ENCODE data around the gene CNTN4. TPM values are rescaled to one million over a fixed set of nuclear protein-coding genes. Genes with fewer than 3 reads are reported as not detected.

The CNTN4 gene
- total and polyA plus RNA-seq, 2 experiments from 2014 or later: 0.91 to 4.0 TPM

DNA sequence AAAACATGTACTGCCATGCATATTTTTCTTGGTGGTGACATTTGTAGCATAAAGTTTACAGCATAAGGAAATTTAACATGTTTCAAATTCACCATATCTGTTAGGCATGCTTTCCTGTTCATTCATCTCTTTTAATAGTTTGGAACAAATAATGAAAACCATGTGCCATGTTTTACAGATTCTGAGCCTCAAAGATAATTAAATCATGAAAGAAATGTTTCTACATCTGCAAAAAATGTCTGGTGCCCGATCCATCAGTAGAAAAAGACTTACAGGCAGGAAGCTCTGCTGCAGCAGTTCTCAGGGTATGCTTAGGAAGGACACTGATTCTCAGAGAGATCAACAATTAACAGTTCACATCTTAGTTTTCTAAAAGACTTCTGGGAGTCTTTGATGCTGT lies 695.3 kb downstream of the CNTN4 start:
- Mint-ChIP-seq H3K27ac (no peak overlapping the region), H3K27me3 (ENCODE audit: insufficient read depth, low read depth, poor library complexity) (no peaks in the 10 kb centered on the region), H3K9me3 (peaks cover 90% of the 10 kb centered on the region), H3K36me3 (ENCODE audit: low read depth) (peaks cover 20% of the 10 kb centered on the region; the same call in 2 of the 3 replicates), H3K4me1 (no peaks in the 10 kb centered on the region), H3K4me3 (no peak overlapping the region)
- ATAC-seq (no peak), DNase-seq (ENCODE audit: low spot score) (no peak)
- Histone ChIP-seq H3K27ac (ENCODE audit: low read depth) (no peak overlapping the region), H3K4me3 (no peak overlapping the region), H2AFZ (no peak overlapping the region), H3F3A (replicated peaks; ENCODE audit: low read depth) (no peaks in the 10 kb centered on the region), H3K4me1 (ENCODE audit: insufficient read depth) (no peaks in the 10 kb centered on the region), H4K20me1 (replicated peaks; ENCODE audit: insufficient read depth) (no peaks in the 10 kb centered on the region), H3K4me2 (no peak overlapping the region), H3K27me3 (ENCODE audit: insufficient read depth) (no peaks in the 10 kb centered on the region), H3K9me2 (ENCODE audit: insufficient read depth) (no peaks in the 10 kb centered on the region; the same call in 1 of the 2 replicates), H3K79me2 (replicated peaks; ENCODE audit: insufficient read depth) (no peaks in the 10 kb centered on the region), H3K36me3 (ENCODE audit: insufficient read depth) (no peaks in the 10 kb centered on the region)
- TF ChIP-seq, protein P1, sequence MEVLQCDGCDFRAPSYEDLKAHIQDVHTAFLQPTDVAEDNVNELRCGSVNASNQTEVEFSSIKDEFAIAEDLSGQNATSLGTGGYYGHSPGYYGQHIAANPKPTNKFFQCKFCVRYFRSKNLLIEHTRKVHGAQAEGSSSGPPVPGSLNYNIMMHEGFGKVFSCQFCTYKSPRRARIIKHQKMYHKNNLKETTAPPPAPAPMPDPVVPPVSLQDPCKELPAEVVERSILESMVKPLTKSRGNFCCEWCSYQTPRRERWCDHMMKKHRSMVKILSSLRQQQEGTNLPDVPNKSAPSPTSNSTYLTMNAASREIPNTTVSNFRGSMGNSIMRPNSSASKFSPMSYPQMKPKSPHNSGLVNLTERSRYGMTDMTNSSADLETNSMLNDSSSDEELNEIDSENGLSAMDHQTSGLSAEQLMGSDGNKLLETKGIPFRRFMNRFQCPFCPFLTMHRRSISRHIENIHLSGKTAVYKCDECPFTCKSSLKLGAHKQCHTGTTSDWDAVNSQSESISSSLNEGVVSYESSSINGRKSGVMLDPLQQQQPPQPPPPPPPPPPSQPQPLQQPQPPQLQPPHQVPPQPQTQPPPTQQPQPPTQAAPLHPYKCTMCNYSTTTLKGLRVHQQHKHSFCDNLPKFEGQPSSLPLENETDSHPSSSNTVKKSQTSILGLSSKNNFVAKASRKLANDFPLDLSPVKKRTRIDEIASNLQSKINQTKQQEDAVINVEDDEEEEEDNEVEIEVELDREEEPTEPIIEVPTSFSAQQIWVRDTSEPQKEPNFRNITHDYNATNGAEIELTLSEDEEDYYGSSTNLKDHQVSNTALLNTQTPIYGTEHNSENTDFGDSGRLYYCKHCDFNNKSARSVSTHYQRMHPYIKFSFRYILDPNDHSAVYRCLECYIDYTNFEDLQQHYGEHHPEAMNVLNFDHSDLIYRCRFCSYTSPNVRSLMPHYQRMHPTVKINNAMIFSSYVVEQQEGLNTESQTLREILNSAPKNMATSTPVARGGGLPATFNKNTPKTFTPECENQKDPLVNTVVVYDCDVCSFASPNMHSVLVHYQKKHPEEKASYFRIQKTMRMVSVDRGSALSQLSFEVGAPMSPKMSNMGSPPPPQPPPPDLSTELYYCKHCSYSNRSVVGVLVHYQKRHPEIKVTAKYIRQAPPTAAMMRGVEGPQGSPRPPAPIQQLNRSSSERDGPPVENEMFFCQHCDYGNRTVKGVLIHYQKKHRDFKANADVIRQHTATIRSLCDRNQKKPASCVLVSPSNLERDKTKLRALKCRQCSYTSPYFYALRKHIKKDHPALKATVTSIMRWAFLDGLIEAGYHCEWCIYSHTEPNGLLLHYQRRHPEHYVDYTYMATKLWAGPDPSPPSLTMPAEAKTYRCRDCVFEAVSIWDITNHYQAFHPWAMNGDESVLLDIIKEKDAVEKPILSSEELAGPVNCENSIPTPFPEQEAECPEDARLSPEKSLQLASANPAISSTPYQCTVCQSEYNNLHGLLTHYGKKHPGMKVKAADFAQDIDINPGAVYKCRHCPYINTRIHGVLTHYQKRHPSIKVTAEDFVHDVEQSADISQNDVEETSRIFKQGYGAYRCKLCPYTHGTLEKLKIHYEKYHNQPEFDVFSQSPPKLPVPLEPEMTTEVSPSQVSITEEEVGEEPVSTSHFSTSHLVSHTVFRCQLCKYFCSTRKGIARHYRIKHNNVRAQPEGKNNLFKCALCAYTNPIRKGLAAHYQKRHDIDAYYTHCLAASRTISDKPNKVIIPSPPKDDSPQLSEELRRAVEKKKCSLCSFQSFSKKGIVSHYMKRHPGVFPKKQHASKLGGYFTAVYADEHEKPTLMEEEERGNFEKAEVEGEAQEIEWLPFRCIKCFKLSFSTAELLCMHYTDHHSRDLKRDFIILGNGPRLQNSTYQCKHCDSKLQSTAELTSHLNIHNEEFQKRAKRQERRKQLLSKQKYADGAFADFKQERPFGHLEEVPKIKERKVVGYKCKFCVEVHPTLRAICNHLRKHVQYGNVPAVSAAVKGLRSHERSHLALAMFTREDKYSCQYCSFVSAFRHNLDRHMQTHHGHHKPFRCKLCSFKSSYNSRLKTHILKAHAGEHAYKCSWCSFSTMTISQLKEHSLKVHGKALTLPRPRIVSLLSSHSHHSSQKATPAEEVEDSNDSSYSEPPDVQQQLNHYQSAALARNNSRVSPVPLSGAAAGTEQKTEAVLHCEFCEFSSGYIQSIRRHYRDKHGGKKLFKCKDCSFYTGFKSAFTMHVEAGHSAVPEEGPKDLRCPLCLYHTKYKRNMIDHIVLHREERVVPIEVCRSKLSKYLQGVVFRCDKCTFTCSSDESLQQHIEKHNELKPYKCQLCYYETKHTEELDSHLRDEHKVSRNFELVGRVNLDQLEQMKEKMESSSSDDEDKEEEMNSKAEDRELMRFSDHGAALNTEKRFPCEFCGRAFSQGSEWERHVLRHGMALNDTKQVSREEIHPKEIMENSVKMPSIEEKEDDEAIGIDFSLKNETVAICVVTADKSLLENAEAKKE (CRISPR knock-in tag; IDR thresholded peaks at IDR 0.05): no peak

DNA sequence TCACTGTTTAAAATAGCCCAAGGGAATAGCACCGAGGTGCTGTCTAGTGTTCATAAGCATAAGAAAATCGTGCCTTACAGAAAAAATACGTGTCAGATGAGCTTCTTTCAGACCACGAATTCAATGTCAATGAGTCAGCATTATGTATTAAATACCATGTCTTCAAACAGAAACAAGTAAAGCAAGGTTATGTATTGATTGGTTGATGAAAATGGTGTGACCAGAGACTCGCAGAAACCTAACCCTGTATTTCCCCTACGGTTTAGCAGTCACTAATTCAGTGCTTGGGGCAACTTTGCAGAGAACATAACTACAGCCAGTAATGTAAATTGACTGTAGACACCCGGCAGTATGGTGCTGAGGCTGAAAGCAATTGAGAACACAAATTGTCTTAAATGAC lies 703.8 kb downstream of the CNTN4 start:
- Histone ChIP-seq H3K9me2 (ENCODE audit: insufficient read depth) (no peaks in the 10 kb centered on the region), H3K27ac (ENCODE audit: low read depth) (no peak overlapping the region), H3K4me1 (ENCODE audit: insufficient read depth) (no peaks in the 10 kb centered on the region; the same call in 1 of the 2 replicates), H3K79me2 (replicated peaks; ENCODE audit: insufficient read depth) (no peaks in the 10 kb centered on the region), H3F3A (replicated peaks; ENCODE audit: low read depth) (no peaks in the 10 kb centered on the region), H3K4me3 (no peak overlapping the region), H3K36me3 (ENCODE audit: insufficient read depth) (no peaks in the 10 kb centered on the region), H2AFZ (peak overlapping the region; percentile 9), H3K27me3 (ENCODE audit: insufficient read depth) (no peaks in the 10 kb centered on the region), H4K20me1 (replicated peaks; ENCODE audit: insufficient read depth) (no peaks in the 10 kb centered on the region), H3K4me2 (no peak overlapping the region)
- H3K4me3 Mint-ChIP-seq: no peak overlapping the region
- no peaks in the 10 kb centered on the region for H3K4me1 Mint-ChIP-seq
- DNase-seq (ENCODE audit: low spot score): no peak
- ATAC-seq: no peak
- H3K27me3 Mint-ChIP-seq (ENCODE audit: insufficient read depth, low read depth, poor library complexity): peaks cover 4% of the 10 kb centered on the region
- H3K27ac Mint-ChIP-seq: no peak overlapping the region
- peaks cover 35% of the 10 kb centered on the region; the same call in 2 of the 3 replicates for H3K36me3 Mint-ChIP-seq (ENCODE audit: low read depth)
- peaks cover 96% of the 10 kb centered on the region for H3K9me3 Mint-ChIP-seq
- TF ChIP-seq, protein P2, sequence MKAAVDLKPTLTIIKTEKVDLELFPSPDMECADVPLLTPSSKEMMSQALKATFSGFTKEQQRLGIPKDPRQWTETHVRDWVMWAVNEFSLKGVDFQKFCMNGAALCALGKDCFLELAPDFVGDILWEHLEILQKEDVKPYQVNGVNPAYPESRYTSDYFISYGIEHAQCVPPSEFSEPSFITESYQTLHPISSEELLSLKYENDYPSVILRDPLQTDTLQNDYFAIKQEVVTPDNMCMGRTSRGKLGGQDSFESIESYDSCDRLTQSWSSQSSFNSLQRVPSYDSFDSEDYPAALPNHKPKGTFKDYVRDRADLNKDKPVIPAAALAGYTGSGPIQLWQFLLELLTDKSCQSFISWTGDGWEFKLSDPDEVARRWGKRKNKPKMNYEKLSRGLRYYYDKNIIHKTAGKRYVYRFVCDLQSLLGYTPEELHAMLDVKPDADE (IDR thresholded peaks at IDR 0.05): no peak
- TF ChIP-seq, protein P1 (CRISPR knock-in tag; IDR thresholded peaks at IDR 0.05): no peak

Data from GM23338 (cell line).